Measurements from ENCODE around the gene RNU6-1.

The RNU6-1 gene

DNA sequence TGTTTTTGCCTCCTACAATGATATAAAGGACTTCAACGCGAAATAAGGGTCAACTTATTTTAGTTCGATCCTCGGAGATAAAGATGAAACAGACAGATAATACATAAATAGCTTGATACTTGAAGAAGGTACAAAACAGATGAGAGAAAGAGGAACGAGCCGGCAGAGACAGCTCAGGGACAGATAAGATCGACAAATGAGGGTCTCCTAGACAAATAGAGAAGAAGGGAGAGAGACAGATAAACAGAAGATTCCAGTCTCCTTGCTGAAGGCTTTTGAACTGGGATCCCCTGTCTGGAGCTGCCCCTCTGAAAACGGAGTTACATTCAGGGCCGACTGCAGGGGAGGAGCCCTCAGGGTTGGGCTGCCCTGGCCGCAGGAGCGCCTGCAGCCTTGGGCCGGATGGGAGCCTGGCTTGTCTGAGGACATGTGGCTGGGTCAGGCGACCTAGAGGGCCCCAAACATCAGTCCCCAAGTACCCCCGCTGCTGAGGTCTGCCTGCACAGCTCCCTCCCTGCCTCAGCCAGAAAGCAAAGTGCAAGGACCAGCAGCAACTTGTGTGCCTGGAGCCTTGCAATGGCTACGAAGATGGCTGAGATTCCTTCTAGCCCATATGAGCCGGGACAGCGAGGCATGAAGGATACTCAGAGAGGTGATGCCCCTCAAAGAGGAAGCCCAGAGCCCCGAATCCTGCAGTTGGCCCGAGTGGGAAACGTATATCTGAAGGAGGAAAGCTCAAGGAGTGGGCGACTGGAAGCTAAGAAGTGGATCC lies 15.5 kb downstream of the RNU6-1 start:
- Histone ChIP-seq H4K20me1 (ENCODE audit: insufficient read depth) (no peaks in the 10 kb centered on the region), H3K4me2 (no peak overlapping the region), H3K27ac (no peak overlapping the region), H3K9ac (no peak overlapping the region), H3K4me1 (ENCODE audit: low read depth, poor library complexity, severe bottlenecking) (no peaks in the 10 kb centered on the region), H3K4me3 (IDR thresholded peaks at IDR 0.05; ENCODE audit: insufficient read depth, low read depth, low read length) (no peak overlapping the region), H3K27me3 (ENCODE audit: insufficient read depth, low read depth) (peaks cover 3% of the 10 kb centered on the region; the same call in 1 of the 2 replicates), H2AFZ (ENCODE audit: low read depth) (no peak overlapping the region), H3K36me3 (ENCODE audit: insufficient read depth) (no peaks in the 10 kb centered on the region), H3K79me2 (ENCODE audit: insufficient read depth, low read depth) (no peaks in the 10 kb centered on the region)
- TF ChIP-seq, protein P1, sequence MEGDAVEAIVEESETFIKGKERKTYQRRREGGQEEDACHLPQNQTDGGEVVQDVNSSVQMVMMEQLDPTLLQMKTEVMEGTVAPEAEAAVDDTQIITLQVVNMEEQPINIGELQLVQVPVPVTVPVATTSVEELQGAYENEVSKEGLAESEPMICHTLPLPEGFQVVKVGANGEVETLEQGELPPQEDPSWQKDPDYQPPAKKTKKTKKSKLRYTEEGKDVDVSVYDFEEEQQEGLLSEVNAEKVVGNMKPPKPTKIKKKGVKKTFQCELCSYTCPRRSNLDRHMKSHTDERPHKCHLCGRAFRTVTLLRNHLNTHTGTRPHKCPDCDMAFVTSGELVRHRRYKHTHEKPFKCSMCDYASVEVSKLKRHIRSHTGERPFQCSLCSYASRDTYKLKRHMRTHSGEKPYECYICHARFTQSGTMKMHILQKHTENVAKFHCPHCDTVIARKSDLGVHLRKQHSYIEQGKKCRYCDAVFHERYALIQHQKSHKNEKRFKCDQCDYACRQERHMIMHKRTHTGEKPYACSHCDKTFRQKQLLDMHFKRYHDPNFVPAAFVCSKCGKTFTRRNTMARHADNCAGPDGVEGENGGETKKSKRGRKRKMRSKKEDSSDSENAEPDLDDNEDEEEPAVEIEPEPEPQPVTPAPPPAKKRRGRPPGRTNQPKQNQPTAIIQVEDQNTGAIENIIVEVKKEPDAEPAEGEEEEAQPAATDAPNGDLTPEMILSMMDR (conservative IDR thresholded peaks at IDR 0.05; ENCODE audit: low read depth, low read length): no peak

- Histone ChIP-seq H4K20me1 (ENCODE audit: insufficient read depth) (no peaks in the 10 kb centered on the region), H3K4me3 (IDR thresholded peaks at IDR 0.05; ENCODE audit: insufficient read depth, low read depth, low read length) (no peak overlapping the region), H2AFZ (ENCODE audit: low read depth) (no peak overlapping the region), H3K79me2 (ENCODE audit: insufficient read depth, low read depth) (no peaks in the 10 kb centered on the region), H3K4me1 (ENCODE audit: low read depth, poor library complexity, severe bottlenecking) (no peaks in the 10 kb centered on the region), H3K27me3 (ENCODE audit: insufficient read depth, low read depth) (peaks cover 3% of the 10 kb centered on the region; the same call in 1 of the 2 replicates), H3K4me2 (no peak overlapping the region), H3K36me3 (ENCODE audit: insufficient read depth) (no peaks in the 10 kb centered on the region), H3K9ac (no peak overlapping the region), H3K27ac (no peak overlapping the region)
- TF ChIP-seq, protein P1 (conservative IDR thresholded peaks at IDR 0.05; ENCODE audit: low read depth, low read length): no peak
These were observed 16.3 kb downstream of the RNU6-1 start for GRCh38 chr15:67823314-67824196.

DNA sequence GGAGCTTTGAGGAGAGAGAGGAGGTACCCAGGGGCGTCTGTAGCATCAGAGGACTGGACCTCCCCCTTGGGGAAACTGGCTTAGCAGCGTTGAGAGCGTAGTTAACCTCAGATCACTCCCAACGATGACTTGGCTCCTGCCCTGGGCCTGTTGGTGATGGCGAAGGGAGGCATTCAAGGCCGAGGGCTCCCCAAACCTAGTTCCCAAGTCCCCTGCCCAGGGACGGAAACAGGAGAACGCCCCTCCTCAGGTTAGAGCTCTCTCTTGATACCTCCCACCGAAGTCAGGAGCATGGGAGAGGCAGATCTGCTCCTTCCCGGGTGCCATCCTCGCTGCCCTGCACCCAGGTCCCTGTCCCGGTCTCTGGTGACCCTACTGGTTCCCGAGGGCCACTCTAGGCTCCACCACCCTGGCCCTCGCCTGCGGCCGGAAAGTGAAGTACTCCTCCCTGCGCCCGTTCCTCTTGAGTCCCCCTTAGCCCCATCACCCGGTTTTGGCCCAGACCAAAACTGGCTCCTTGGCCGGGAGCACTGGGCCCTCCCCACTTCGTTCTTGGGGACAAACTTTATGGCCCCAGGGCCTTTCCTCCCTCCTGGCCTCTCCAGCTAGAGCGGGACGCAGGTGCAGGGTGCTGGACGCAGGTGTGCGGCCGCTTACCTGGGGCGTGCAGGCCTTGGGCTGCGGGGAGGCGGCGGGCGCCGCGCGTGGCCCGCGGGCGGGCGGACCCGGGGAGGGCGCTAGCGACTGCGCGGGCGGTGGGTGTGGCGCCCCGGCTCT lies 17.1 kb downstream of the RNU6-1 start:
- Histone ChIP-seq H3K79me2 (ENCODE audit: insufficient read depth, low read depth) (no peaks in the 10 kb centered on the region), H3K4me2 (no peak overlapping the region), H3K4me3 (IDR thresholded peaks at IDR 0.05; ENCODE audit: insufficient read depth, low read depth, low read length) (no peak overlapping the region), H3K4me1 (ENCODE audit: low read depth, poor library complexity, severe bottlenecking) (no peaks in the 10 kb centered on the region), H2AFZ (ENCODE audit: low read depth) (no peak overlapping the region), H3K36me3 (ENCODE audit: insufficient read depth) (no peaks in the 10 kb centered on the region), H3K27me3 (ENCODE audit: insufficient read depth, low read depth) (peaks cover 3% of the 10 kb centered on the region; the same call in 1 of the 2 replicates), H3K27ac (no peak overlapping the region), H3K9ac (no peak overlapping the region), H4K20me1 (ENCODE audit: insufficient read depth) (no peaks in the 10 kb centered on the region)
- TF ChIP-seq, protein P1 (conservative IDR thresholded peaks at IDR 0.05; ENCODE audit: low read depth, low read length): no peak

- Histone ChIP-seq H3K79me2 (ENCODE audit: insufficient read depth, low read depth) (no peaks in the 10 kb centered on the region), H2AFZ (ENCODE audit: low read depth) (no peak overlapping the region), H3K9ac (no peak overlapping the region), H3K36me3 (ENCODE audit: insufficient read depth) (no peaks in the 10 kb centered on the region), H3K4me2 (no peak overlapping the region), H3K27ac (no peak overlapping the region), H3K4me1 (ENCODE audit: low read depth, poor library complexity, severe bottlenecking) (no peaks in the 10 kb centered on the region), H4K20me1 (ENCODE audit: insufficient read depth) (no peaks in the 10 kb centered on the region), H3K4me3 (IDR thresholded peaks at IDR 0.05; ENCODE audit: insufficient read depth, low read depth, low read length) (no peak overlapping the region), H3K27me3 (ENCODE audit: insufficient read depth, low read depth) (peaks cover 3% of the 10 kb centered on the region; the same call in 1 of the 2 replicates)
- TF ChIP-seq, protein P1 (conservative IDR thresholded peaks at IDR 0.05; ENCODE audit: low read depth, low read length): no peak
These were observed 17.9 kb downstream of the RNU6-1 start for GRCh38 chr15:67821784-67822440.
